Peyer's patch (tissue), 4 donors: ENCODE data around the gene CGNL1. TPM values are rescaled to one million over a fixed set of nuclear protein-coding genes. Genes with fewer than 3 reads are reported as not detected.
A peak's percentile ranks its signal among the peaks of the same experiment; 100 is the strongest.

Experiments
- DNase-seq, 3 donors: peaks; one replicate each; pipeline ENCODE4 v3.0.0-alpha.2; 2017 to 2019
- H3K27ac ChIP-seq, 4 donors: fragments of 200-600 bp; sonication (generic); one replicate each; pipeline ENCODE4 v1.5.1; 2016 to 2019
- H3K27me3 ChIP-seq, 2 donors: fragments of 200-600 bp; sonication (generic); one replicate each; pipeline ENCODE4 v1.5.1; 2019
- H3K36me3 ChIP-seq, 3 donors: fragments of 200-600 bp; sonication (generic); one replicate each; pipeline ENCODE4 v1.5.1; 2016 to 2019
- H3K4me1 ChIP-seq, 4 donors: fragments of 200-600 bp; sonication (generic); one replicate each; pipeline ENCODE4 v1.5.1; 2016 to 2019
- H3K4me3 ChIP-seq, 4 donors: fragments of 200-600 bp; sonication (generic); 1 replicate in 3 of 4; 2 replicates in 1 of 4; pipeline ENCODE4 v1.5.1; 2016 to 2019; ENCODE audit warnings: mild to moderate bottlenecking in 1 of 4
- H3K9me3 ChIP-seq, 4 donors: fragments of 200-600 bp; sonication (generic); one replicate each; pipeline ENCODE4 v1.5.1; 2016 to 2019; ENCODE audit warnings: mild to moderate bottlenecking in 1 of 4
- POLR2A ChIP-seq, 2 donors: fragments of 450-650 bp; IDR thresholded peaks; one replicate each; pipeline ENCODE4 v1.5.1; 2017; ENCODE audit warnings: antibody characterized with exemption in 2 of 2, mild to moderate bottlenecking in 2 of 2, moderate library complexity in 2 of 2
- total RNA-seq, 4 donors: library from RNA; depleted of rRNA; stranded (reverse); fragments of >200 nt; gene quantifications; one replicate each; pipeline ENCODE4 v1.1.0, GENCODE V29; 2016
- TF ChIP-seq, protein P1 (sequence below), 6 experiments: fragments of 450-650 bp in 4 of 6; fragments of 200-600 bp in 2 of 6; sonication (generic) in 1 of 6; IDR thresholded peaks; one replicate each; pipeline ENCODE4 v1.5.1; 2017 to 2019; ENCODE audit warnings: antibody characterized with exemption in 6 of 6, mild to moderate bottlenecking in 3 of 6, moderate library complexity in 1 of 6

CGNL1 gene
- total RNA-seq, 4 donors from 2014 or later, result 1.2 to 9.9 (median 2.1) TPM

DNA sequence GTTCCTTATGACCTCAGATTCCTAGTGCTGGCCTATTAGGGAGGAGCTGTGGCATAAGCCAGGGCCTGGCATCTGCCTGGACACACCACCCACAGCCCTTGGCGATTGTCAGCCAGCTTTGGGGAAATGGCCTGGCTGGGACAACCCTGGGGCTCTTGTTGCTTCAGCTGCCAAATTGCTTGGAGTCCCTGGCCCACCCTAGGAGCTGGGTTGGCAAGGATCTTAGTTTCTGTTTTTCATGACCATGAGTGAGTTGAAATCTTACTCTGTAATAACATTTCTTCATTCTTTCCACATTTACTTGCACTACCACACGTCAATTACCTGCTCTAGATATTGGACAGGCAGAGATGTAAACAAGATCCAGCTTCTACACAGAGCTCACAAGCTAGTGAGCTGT lies 213.4 kb downstream of the CGNL1 start:
- Histone ChIP-seq H3K4me1 (peaks cover 0 to 17% (median 0%) of the 10 kb centered on the region in 4 donors), H3K36me3 (no peaks in the 10 kb centered on the region), H3K27me3 (no peaks in the 10 kb centered on the region), H3K9me3 (no peaks in the 10 kb centered on the region), H3K27ac (no peak overlapping the region), H3K4me3 (no peak overlapping the region)
- no peak for DNase-seq
- TF ChIP-seq, protein P1, sequence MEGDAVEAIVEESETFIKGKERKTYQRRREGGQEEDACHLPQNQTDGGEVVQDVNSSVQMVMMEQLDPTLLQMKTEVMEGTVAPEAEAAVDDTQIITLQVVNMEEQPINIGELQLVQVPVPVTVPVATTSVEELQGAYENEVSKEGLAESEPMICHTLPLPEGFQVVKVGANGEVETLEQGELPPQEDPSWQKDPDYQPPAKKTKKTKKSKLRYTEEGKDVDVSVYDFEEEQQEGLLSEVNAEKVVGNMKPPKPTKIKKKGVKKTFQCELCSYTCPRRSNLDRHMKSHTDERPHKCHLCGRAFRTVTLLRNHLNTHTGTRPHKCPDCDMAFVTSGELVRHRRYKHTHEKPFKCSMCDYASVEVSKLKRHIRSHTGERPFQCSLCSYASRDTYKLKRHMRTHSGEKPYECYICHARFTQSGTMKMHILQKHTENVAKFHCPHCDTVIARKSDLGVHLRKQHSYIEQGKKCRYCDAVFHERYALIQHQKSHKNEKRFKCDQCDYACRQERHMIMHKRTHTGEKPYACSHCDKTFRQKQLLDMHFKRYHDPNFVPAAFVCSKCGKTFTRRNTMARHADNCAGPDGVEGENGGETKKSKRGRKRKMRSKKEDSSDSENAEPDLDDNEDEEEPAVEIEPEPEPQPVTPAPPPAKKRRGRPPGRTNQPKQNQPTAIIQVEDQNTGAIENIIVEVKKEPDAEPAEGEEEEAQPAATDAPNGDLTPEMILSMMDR (IDR thresholded peaks at IDR 0.05), result no peak
- no peak for TF ChIP-seq POLR2A (IDR thresholded peaks at IDR 0.05)

DNA sequence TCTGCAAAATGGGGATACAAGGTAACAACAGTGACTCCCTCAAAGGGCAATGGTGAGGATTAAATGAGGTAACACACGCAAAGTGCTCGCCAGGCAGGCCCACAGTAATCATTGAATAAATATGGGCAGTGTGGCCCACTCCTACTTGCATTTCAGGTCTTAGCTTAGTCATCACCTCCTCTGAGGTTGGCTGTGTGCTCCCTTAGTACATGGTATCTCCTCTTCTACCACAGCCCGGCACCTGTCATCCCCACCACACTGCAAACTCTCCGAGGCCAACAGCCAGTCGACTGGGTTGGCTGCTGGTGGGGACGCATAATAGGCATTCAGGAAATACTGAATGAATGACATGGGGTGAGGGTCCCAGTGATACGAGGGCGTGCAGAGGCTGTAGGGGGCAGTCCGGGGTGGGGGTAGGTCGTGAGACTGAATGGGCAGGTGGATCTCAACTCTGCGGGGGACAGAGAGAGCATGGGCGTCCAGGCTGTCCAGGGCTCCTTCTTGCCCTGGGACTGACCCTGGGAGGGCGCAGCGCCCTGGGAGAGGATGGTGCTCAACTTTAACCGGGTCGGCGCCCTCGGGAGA lies 215.0 kb downstream of the CGNL1 start:
- Histone ChIP-seq H3K36me3 (no peaks in the 10 kb centered on the region), H3K27me3 (no peaks in the 10 kb centered on the region), H3K4me3 (peak overlapping the region; percentile 43 to 83 (median 64)), H3K9me3 (no peaks in the 10 kb centered on the region), H3K4me1 (peaks cover 0 to 31% (median 0%) of the 10 kb centered on the region in 4 donors), H3K27ac (peak overlapping the region in 3 of 4 donors; percentile 75 to 91 (median 84))
- no peak for DNase-seq
- TF ChIP-seq POLR2A (IDR thresholded peaks at IDR 0.05), result no peak
- TF ChIP-seq, protein P1 (IDR thresholded peaks at IDR 0.05), result no peak

DNA sequence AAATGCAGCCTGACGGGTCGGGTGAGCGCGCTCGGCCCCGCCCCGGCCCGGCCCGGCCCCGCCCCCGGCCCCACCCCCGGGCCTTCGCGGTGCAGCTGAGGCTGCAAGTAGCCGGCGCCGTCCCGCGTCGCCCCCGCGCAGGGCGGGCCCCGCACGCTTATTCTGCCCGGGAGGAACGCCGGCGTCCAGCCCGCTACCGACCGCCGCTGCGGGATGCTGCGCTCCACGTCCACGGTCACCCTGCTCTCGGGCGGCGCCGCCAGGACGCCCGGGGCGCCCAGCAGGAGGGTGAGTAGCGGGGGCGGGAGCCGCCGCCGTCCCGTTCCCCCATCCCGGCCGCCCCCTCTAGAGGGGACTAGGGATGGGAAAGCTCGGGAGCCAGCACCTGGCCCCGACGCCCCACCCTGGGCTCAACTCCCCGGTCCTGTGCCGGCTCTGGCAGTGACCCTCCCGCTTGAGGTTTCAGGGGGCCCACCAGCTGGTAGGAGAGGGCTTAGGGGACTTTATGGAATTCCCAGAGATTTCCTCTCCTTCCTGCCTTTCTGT lies 215.6 kb downstream of the CGNL1 start, which contains the start of gene MYZAP:
MYZAP (plus strand) TSS at position 83 of the 546 bp plus-strand sequence; CDS start at position 214, 131 bp downstream.
- Histone ChIP-seq H3K9me3 (no peaks in the 10 kb centered on the region), H3K27ac (peak within 1 kb of the TSS in 3 of 4 donors; percentile 75 to 91 (median 84)), H3K4me3 (peak within 1 kb of the TSS; percentile 43 to 83 (median 64)), H3K4me1 (peaks cover 0 to 33% (median 0%) of the 10 kb centered on the region in 4 donors), H3K36me3 (no peaks in the 10 kb centered on the region), H3K27me3 (no peaks in the 10 kb centered on the region)
- TF ChIP-seq, protein P1 (IDR thresholded peaks at IDR 0.05), result no peak
- TF ChIP-seq POLR2A (IDR thresholded peaks at IDR 0.05), result peak; percentile 34 to 63
- peak in 2 of 3 donors; percentile 86 to 91 for DNase-seq

DNA sequence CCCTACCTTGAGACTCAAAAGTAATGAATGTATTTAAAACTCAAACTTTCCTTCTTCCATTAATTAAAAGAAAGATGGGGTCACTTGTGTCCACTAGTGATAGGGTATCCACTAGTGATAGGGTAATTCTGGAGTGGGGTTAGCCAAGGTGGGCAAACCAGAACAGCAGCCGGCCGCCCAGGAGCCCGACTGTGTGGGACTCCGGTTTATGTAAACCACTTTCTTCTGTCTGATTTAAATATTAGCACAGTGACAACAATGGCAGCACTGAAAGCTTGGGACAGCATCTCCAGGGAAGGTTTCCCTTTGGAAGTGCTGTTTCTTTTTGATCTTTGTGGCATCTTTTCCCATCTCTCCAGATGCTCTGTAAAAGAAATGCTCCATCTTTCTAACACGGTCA lies 216.1 kb downstream of the CGNL1 start:
- peak overlapping the region in 3 of 4 donors; percentile 48 to 83 (median 81) for H3K4me3 ChIP-seq
- no peak for DNase-seq
- H3K27me3 ChIP-seq, result no peaks in the 10 kb centered on the region
- no peaks in the 10 kb centered on the region for H3K9me3 ChIP-seq
- no peak for TF ChIP-seq POLR2A (IDR thresholded peaks at IDR 0.05)
- TF ChIP-seq, protein P1 (IDR thresholded peaks at IDR 0.05), result no peak
- H3K4me1 ChIP-seq, result peaks cover 0 to 39% (median 0%) of the 10 kb centered on the region in 4 donors
- H3K36me3 ChIP-seq, result no peaks in the 10 kb centered on the region
- peak overlapping the region in 3 of 4 donors; percentile 75 to 91 (median 84) for H3K27ac ChIP-seq

DNA sequence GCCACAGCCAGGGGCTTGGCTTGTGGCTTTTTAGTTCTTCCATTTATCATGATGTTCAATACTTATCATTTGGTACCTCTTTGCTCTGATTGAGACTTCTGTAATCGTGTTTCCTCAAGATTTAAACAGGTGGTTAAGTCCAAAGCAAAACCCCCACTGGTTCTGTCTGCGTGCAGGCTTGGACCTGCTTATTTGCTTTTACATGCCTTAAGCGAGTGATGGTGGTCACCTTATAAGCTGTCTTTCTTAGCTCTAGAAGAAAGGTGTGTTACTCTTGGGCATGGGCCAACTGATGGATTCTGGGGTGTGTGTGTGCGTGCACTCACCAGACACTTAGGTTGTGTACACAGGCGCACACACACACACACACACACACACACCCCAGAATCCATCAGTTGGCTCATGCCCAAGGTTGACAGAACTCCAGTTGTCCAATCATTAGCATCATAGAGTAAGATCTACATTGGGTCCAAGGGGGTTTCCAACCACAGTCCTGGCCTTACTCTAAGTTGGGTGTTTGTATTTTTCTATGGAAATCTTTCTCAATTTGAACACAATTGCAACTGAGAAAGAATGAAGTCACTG lies 216.6 kb downstream of the CGNL1 start:
- Histone ChIP-seq H3K4me1 (peaks cover 0 to 44% (median 0%) of the 10 kb centered on the region in 4 donors), H3K9me3 (no peaks in the 10 kb centered on the region), H3K36me3 (no peaks in the 10 kb centered on the region), H3K27me3 (no peaks in the 10 kb centered on the region), H3K27ac (peak overlapping the region in 1 of 4 donors; percentile 22), H3K4me3 (peak overlapping the region in 2 of 4 donors; percentile 81 to 83)
- TF ChIP-seq POLR2A (IDR thresholded peaks at IDR 0.05), result no peak
- TF ChIP-seq, protein P1 (IDR thresholded peaks at IDR 0.05), result no peak
- no peak for DNase-seq
